Hepatocyte (in vitro differentiated cells): Measurements from ENCODE around the gene GNPNAT1. TPM values are rescaled to one million over a fixed set of nuclear protein-coding genes. Genes with fewer than 3 reads are reported as not detected.

Source experiments
- DNase-seq: peaks from one replicate; pipeline ENCODE4 v3.0.0-alpha.2; 2016; ENCODE audit warnings: low spot score
- H2AFZ ChIP-seq: fragments of 200-600 bp; sonication (generic); 2 replicates; pipeline ENCODE4 v1.6.0; 2016; ENCODE audit warnings: antibody characterized with exemption, mild to moderate bottlenecking
- H3K27ac ChIP-seq: fragments of 200-600 bp; sonication (generic); 2 replicates; pipeline ENCODE4 v1.5.1; 2016; ENCODE audit warnings: mild to moderate bottlenecking
- H3K27me3 ChIP-seq: fragments of 200-600 bp; sonication (generic); 2 replicates; pipeline ENCODE4 v1.6.1; 2016
- H3K36me3 ChIP-seq: fragments of 200-600 bp; sonication (generic); replicated peaks from 2 replicates; pipeline ENCODE4 v1.5.1; 2016; ENCODE audit warnings: low read depth; ENCODE audit not compliant: insufficient read depth
- H3K4me1 ChIP-seq: fragments of 200-600 bp; sonication (generic); 2 replicates; pipeline ENCODE4 v1.5.1; 2016; ENCODE audit warnings: mild to moderate bottlenecking, moderate library complexity; ENCODE audit not compliant: insufficient read depth
- H3K4me2 ChIP-seq: fragments of 200-600 bp; sonication (generic); 2 replicates; pipeline ENCODE4 v1.6.0; 2016
- H3K4me3 ChIP-seq: fragments of 200-600 bp; sonication (generic); 2 replicates; pipeline ENCODE4 v1.5.1; 2016; ENCODE audit warnings: mild to moderate bottlenecking
- H3K79me2 ChIP-seq: fragments of 200-600 bp; sonication (generic); 2 replicates; pipeline ENCODE4 v1.6.0; 2017; ENCODE audit warnings: mild to moderate bottlenecking
- H3K9me2 ChIP-seq: fragments of 200-600 bp; sonication (generic); replicated peaks from 2 replicates; pipeline ENCODE4 v1.6.0; 2017; ENCODE audit warnings: mild to moderate bottlenecking; ENCODE audit not compliant: insufficient read depth
- H3K9me3 ChIP-seq: fragments of 200-600 bp; sonication (generic); 2 replicates; pipeline ENCODE4 v1.5.1; 2016; ENCODE audit warnings: low read depth, mild to moderate bottlenecking
- H4K20me1 ChIP-seq: fragments of 200-600 bp; sonication (generic); 2 replicates; pipeline ENCODE4 v1.6.0; 2016; ENCODE audit warnings: mild to moderate bottlenecking; ENCODE audit not compliant: insufficient read depth, poor library complexity, severe bottlenecking
- EZH2 ChIP-seq: fragments of 200-600 bp; sonication (generic); IDR thresholded peaks from 2 replicates; pipeline ENCODE4 v1.6.1; 2016; ENCODE audit warnings: antibody characterized with exemption, mild to moderate bottlenecking, borderline replicate concordance
- EZH2phosphoT487 ChIP-seq: fragments of 200-600 bp; sonication (generic); IDR thresholded peaks from one replicate; pipeline ENCODE4 v1.6.1; 2018; ENCODE audit warnings: antibody characterized with exemption, mild to moderate bottlenecking, low read depth, moderate library complexity; ENCODE audit not compliant: unreplicated experiment, severe bottlenecking
- WGBS: methylation state at CpG from one replicate; pipeline ENCODE4 v1.1.6; 2016; ENCODE audit warnings: low lambda C conversion rate; ENCODE audit errors: missing lambda C conversion rate; 5-methylcytosine and 5-hydroxymethylcytosine counted together
- polyA plus RNA-seq: library from polyadenylated mRNA; unstranded; fragments of >200 nt; fragmentation: Nextera tagmentation; extraction: Ambion mirVana; gene quantifications from 2 replicates; pipeline ENCODE4 v1.2.1, GENCODE V29; 2016
- total RNA-seq: library from RNA; depleted of rRNA; stranded (reverse); fragments of >200 nt; gene quantifications from 2 replicates; pipeline ENCODE4 v1.2.3, GENCODE V29; 2014
- TF ChIP-seq, protein P1 (sequence below): fragments of 200-600 bp; sonication (generic); IDR thresholded peaks from 2 replicates; pipeline ENCODE4 v1.5.1; 2016; ENCODE audit warnings: antibody characterized with exemption, mild to moderate bottlenecking; ENCODE audit not compliant: poor library complexity

GNPNAT1 gene
- total and polyA plus RNA-seq, 2 experiments from 2014 or later: 22.6 to 24.5 TPM

DNA sequence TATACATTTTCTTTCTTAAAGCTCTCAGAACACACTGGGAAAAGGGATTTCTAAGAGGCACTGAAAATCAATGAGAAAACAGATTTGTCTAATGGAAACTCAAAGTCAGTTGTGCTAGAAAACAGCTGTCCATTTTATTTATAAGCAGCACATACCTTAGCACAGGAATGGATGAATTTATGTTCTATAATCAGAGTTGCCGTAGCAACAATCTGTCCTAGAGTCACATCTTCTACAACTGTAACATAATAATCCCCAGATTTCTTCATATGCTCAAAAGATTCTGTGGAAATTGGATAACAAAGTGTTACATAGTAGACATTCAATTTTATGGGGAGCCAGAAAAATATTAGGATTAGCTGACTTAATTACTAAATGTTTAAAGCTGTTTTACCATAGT lies 9.8 kb downstream of the GNPNAT1 start:
- no peaks in the 10 kb centered on the region for H3K27me3 ChIP-seq
- H3K27ac ChIP-seq: no peak overlapping the region
- no peaks in the 10 kb centered on the region for H3K9me3 ChIP-seq
- peaks cover 2% of the 10 kb centered on the region for H3K79me2 ChIP-seq
- H3K36me3 ChIP-seq: no peaks in the 10 kb centered on the region
- no peak overlapping the region for H3K4me3 ChIP-seq
- no peaks in the 10 kb centered on the region for H4K20me1 ChIP-seq
- no peak for DNase-seq
- WGBS: 100% methylated on average over 1 of the region's 1 CpG
- H2AFZ ChIP-seq: no peak overlapping the region
- H3K4me1 ChIP-seq: no peaks in the 10 kb centered on the region
- no peaks in the 10 kb centered on the region for H3K9me2 ChIP-seq
- no peak for TF ChIP-seq EZH2phosphoT487
- TF ChIP-seq, protein P1, sequence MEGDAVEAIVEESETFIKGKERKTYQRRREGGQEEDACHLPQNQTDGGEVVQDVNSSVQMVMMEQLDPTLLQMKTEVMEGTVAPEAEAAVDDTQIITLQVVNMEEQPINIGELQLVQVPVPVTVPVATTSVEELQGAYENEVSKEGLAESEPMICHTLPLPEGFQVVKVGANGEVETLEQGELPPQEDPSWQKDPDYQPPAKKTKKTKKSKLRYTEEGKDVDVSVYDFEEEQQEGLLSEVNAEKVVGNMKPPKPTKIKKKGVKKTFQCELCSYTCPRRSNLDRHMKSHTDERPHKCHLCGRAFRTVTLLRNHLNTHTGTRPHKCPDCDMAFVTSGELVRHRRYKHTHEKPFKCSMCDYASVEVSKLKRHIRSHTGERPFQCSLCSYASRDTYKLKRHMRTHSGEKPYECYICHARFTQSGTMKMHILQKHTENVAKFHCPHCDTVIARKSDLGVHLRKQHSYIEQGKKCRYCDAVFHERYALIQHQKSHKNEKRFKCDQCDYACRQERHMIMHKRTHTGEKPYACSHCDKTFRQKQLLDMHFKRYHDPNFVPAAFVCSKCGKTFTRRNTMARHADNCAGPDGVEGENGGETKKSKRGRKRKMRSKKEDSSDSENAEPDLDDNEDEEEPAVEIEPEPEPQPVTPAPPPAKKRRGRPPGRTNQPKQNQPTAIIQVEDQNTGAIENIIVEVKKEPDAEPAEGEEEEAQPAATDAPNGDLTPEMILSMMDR: no peak
- no peak for TF ChIP-seq EZH2
- H3K4me2 ChIP-seq: no peak overlapping the region

DNA sequence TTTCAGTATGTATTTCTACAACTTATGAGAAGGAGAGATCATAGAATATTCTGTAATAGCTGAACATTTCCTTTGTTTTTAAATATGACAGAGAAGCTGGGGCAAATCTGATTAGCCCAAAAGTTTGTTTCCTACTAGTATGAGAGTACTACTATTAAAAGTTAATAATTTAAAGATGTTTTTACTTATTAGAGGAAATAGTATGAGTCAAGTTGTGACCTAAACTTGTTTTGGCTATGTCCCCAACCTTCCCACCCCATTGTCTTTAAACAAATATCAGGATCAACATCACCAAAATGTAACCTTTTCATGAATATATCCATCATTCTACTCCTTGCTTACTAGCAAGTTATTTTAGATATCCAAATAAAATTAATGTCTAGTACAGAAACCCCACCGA lies 10.5 kb downstream of the GNPNAT1 start:
- H3K27ac ChIP-seq: no peak overlapping the region
- H3K9me2 ChIP-seq: no peaks in the 10 kb centered on the region
- no peak overlapping the region for H2AFZ ChIP-seq
- H3K4me3 ChIP-seq: no peak overlapping the region
- 100% methylated on average over 1 of the region's 1 CpG for WGBS
- TF ChIP-seq EZH2phosphoT487: no peak
- TF ChIP-seq, protein P1: no peak
- no peak for TF ChIP-seq EZH2
- no peaks in the 10 kb centered on the region for H4K20me1 ChIP-seq
- H3K4me1 ChIP-seq: no peaks in the 10 kb centered on the region
- DNase-seq: no peak
- no peaks in the 10 kb centered on the region for H3K9me3 ChIP-seq
- H3K4me2 ChIP-seq: no peak overlapping the region
- no peaks in the 10 kb centered on the region for H3K36me3 ChIP-seq
- no peaks in the 10 kb centered on the region for H3K27me3 ChIP-seq
- H3K79me2 ChIP-seq: peaks cover 2% of the 10 kb centered on the region

DNA sequence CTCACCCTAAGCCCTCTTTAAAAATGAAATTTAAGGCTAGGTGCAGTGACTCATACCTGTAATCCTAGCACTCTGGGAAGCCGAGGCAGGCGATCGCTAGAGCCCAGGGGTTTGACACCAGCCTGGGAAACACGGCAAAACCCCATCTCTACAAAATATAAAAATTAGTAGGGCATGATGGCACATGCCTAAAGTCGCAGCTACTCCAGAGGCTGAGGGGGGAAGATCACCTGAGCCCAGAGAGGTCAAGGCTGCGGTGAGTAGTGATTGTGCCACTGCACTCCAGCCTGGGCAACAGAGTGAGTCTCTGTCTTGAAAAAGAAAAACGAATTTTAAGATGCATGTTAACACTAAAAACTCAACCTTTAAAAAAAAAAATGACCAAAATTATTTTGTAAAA lies 12.7 kb downstream of the GNPNAT1 start:
- Histone ChIP-seq H3K27me3 (no peaks in the 10 kb centered on the region), H3K4me3 (no peak overlapping the region), H3K27ac (no peak overlapping the region), H3K9me2 (no peaks in the 10 kb centered on the region), H3K79me2 (no peaks in the 10 kb centered on the region), H3K4me2 (no peak overlapping the region), H3K36me3 (no peaks in the 10 kb centered on the region), H4K20me1 (no peaks in the 10 kb centered on the region), H3K4me1 (no peaks in the 10 kb centered on the region), H2AFZ (no peak overlapping the region), H3K9me3 (no peaks in the 10 kb centered on the region)
- TF ChIP-seq EZH2phosphoT487: no peak
- no peak for TF ChIP-seq EZH2
- TF ChIP-seq, protein P1: no peak
- WGBS: 87% methylated on average over 7 of the region's 7 CpGs
- no peak for DNase-seq

DNA sequence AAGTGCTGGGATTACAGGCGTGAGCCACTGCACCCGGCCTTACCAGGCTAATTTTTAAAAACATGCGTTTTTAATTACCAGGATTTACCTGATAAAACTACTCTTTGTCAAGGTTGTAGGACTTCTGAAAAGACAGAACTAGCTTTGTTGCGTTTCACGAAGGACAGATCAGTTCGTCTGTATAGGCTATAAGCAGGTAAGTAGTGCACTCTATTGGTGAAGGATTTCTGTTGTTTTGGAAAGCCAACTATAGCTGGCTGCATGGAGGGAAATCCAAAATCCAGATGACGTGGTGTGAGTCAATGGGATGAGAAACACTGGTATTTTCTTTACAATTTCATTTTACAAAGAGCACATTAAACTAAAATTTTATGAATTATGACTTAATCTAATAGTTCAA lies 14.6 kb downstream of the GNPNAT1 start:
- no peak for DNase-seq
- H3K36me3 ChIP-seq: no peaks in the 10 kb centered on the region
- H4K20me1 ChIP-seq: no peaks in the 10 kb centered on the region
- no peaks in the 10 kb centered on the region for H3K4me1 ChIP-seq
- no peaks in the 10 kb centered on the region for H3K9me3 ChIP-seq
- TF ChIP-seq, protein P1: no peak
- TF ChIP-seq EZH2phosphoT487 (no peak), EZH2 (no peak)
- H3K4me2 ChIP-seq: no peak overlapping the region
- no peak overlapping the region for H3K27ac ChIP-seq
- no peaks in the 10 kb centered on the region for H3K79me2 ChIP-seq
- 86% methylated on average over 7 of the region's 7 CpGs for WGBS
- no peak overlapping the region for H2AFZ ChIP-seq
- no peaks in the 10 kb centered on the region for H3K27me3 ChIP-seq
- H3K4me3 ChIP-seq: no peak overlapping the region
- H3K9me2 ChIP-seq: no peaks in the 10 kb centered on the region
